ENCODE data around the gene PARVA.

- TF ChIP-seq POLR2AphosphoS5 (IDR thresholded peaks at IDR 0.05; ENCODE audit: low read depth, low read length) (no peak), REST (IDR thresholded peaks at IDR 0.05; ENCODE audit: insufficient read depth in 1 of 2, low read depth in 2 of 2, low read length in 2 of 2) (no peak), TAF1 (IDR thresholded peaks at IDR 0.05; ENCODE audit: borderline replicate concordance, insufficient read depth, low read length) (no peak)
Observed at GRCh38 chr11:12451179-12451814, 73.9 kb downstream of the PARVA start.
